SU-DHL-6 (cell line): Measurements from ENCODE around the gene AMACR.

Experiments
- H2AFZ ChIP-seq: fragments of 200-600 bp; sonication (generic); 2 replicates; pipeline ENCODE4 v1.6.1; 2014; ENCODE audit warnings: low read depth, mild to moderate bottlenecking, moderate library complexity, mixed read lengths, antibody characterized with exemption, low read length; ENCODE audit not compliant: severe bottlenecking
- H3F3A ChIP-seq: fragments of 200-600 bp; shearing (Covaris generic); 2 replicates; pipeline ENCODE4 v1.6.0; 2016; ENCODE audit warnings: antibody characterized with exemption, mild to moderate bottlenecking; ENCODE audit not compliant: insufficient read depth
- H3K27ac ChIP-seq: fragments of 200-600 bp; sonication (generic); 2 replicates; pipeline ENCODE4 v1.5.1; 2016; ENCODE audit warnings: low read depth, mild to moderate bottlenecking, low read length, moderate library complexity, mixed read lengths
- H3K27me3 ChIP-seq: fragments of 200-600 bp; sonication (generic), shearing (Covaris generic); 2 replicates; pipeline ENCODE4 v1.6.0; 2014; ENCODE audit warnings: mild to moderate bottlenecking, low read length
- H3K36me3 ChIP-seq: fragments of 200-600 bp; sonication (generic); 2 replicates; pipeline ENCODE4 v1.6.1; 2014; ENCODE audit warnings: mild to moderate bottlenecking, low read length, mixed read lengths
- H3K4me2 ChIP-seq: fragments of 300-600, 200-600 bp; shearing (Covaris generic), sonication (generic); 2 replicates; pipeline ENCODE4 v1.6.0; 2014; ENCODE audit warnings: low read length, low read depth, mild to moderate bottlenecking; ENCODE audit not compliant: poor library complexity, severe bottlenecking
- H3K4me3 ChIP-seq: fragments of 200-600 bp; sonication (generic); 2 replicates; pipeline ENCODE4 v1.5.1; 2014; ENCODE audit warnings: antibody characterized with exemption, low read length, mild to moderate bottlenecking, mixed read lengths; ENCODE audit not compliant: insufficient read depth, poor library complexity, severe bottlenecking
- H3K79me2 ChIP-seq: fragments of 200-600 bp; sonication (generic); 2 replicates; pipeline ENCODE4 v1.6.1; 2014; ENCODE audit warnings: mild to moderate bottlenecking, low read length, moderate library complexity; ENCODE audit not compliant: insufficient read depth
- H3K9ac ChIP-seq: fragments of 200-600 bp; sonication (generic); 2 replicates; pipeline ENCODE4 v1.7.0; 2014; ENCODE audit warnings: mild to moderate bottlenecking, low read length
- H3K9me2 ChIP-seq: fragments of 200-600 bp; sonication (generic); replicated peaks from 2 replicates; pipeline ENCODE4 v1.6.1; 2014; ENCODE audit warnings: low read length; ENCODE audit not compliant: insufficient read depth
- H3K9me3 ChIP-seq: fragments of 200-600 bp; sonication (generic); 2 replicates; pipeline ENCODE4 v1.6.1; 2014; ENCODE audit warnings: low read length, mixed read lengths; ENCODE audit not compliant: insufficient read depth
- H4K20me1 ChIP-seq: fragments of 200-600 bp; sonication (generic); 2 replicates; pipeline ENCODE4 v1.6.1; 2014; ENCODE audit warnings: low read depth, mild to moderate bottlenecking, antibody characterized with exemption, low read length, moderate library complexity, mixed read lengths
- EZH2phosphoT487 ChIP-seq: fragments of 200-600 bp; sonication (generic), shearing (Covaris generic); conservative IDR thresholded peaks from 2 replicates; pipeline ENCODE4 v1.6.1; 2018; ENCODE audit warnings: mild to moderate bottlenecking, antibody characterized with exemption, low read length, moderate library complexity, mixed read lengths
- TF ChIP-seq, protein P1 (sequence below): fragments of 200-600 bp; sonication (generic); IDR thresholded peaks from one replicate; pipeline ENCODE4 v1.5.1; 2017; ENCODE audit warnings: antibody characterized with exemption, mild to moderate bottlenecking, low read length, moderate library complexity; ENCODE audit not compliant: insufficient read depth, poor library complexity, severe bottlenecking

The AMACR gene

DNA sequence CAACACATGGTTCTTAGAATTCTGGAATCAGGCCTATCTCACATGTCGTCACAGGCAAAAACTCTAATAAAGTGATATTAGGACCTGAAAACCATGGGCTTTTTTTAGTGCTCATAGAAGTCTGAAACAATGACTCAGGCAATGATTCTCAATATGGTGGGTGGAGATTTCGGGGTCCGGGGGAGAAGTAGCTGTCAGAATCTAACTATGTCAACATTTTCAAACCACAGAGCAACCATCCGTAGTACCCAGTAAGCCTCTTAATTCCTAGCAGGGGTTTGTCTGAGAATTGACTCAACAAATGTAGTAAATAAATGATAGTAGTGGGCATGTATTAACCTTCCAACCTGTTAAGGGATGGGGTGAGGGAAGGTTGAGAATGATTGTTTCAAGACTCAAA is 2.6 kb downstream of the AMACR start:
- H3K79me2 ChIP-seq: no peaks in the 10 kb centered on the region
- H3F3A ChIP-seq: peaks cover 11% of the 10 kb centered on the region; the same call in 1 of the 2 replicates
- no peak overlapping the region for H3K4me3 ChIP-seq
- no peaks in the 10 kb centered on the region for H4K20me1 ChIP-seq
- H3K9me3 ChIP-seq: no peaks in the 10 kb centered on the region
- H3K27me3 ChIP-seq: no peaks in the 10 kb centered on the region
- no peak overlapping the region for H3K9ac ChIP-seq
- no peaks in the 10 kb centered on the region for H3K9me2 ChIP-seq
- H3K27ac ChIP-seq: no peak overlapping the region
- no peaks in the 10 kb centered on the region for H3K36me3 ChIP-seq
- no peak overlapping the region for H2AFZ ChIP-seq
- H3K4me2 ChIP-seq: no peak overlapping the region
- TF ChIP-seq EZH2phosphoT487: no peak
- TF ChIP-seq, protein P1, sequence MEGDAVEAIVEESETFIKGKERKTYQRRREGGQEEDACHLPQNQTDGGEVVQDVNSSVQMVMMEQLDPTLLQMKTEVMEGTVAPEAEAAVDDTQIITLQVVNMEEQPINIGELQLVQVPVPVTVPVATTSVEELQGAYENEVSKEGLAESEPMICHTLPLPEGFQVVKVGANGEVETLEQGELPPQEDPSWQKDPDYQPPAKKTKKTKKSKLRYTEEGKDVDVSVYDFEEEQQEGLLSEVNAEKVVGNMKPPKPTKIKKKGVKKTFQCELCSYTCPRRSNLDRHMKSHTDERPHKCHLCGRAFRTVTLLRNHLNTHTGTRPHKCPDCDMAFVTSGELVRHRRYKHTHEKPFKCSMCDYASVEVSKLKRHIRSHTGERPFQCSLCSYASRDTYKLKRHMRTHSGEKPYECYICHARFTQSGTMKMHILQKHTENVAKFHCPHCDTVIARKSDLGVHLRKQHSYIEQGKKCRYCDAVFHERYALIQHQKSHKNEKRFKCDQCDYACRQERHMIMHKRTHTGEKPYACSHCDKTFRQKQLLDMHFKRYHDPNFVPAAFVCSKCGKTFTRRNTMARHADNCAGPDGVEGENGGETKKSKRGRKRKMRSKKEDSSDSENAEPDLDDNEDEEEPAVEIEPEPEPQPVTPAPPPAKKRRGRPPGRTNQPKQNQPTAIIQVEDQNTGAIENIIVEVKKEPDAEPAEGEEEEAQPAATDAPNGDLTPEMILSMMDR: no peak

DNA sequence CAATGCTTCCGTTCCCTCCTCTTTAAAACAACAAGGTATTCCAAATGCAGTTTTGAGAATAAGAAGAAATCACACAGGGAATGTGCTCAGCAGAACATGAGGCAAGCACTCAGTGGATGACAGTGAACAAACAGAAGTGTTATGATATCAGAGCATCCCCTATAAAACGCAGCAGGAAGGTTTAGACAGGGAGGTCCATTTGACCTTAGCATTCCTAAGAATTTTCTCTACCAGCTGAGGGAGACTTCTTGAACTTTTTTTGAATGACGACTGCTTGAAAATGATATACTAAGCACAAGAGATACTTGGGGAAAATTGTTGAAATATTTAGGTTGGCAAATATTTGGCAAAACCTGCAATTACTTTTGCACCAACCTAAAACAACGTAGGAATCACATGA is 3.9 kb downstream of the AMACR start:
- no peak for TF ChIP-seq EZH2phosphoT487
- TF ChIP-seq, protein P1: no peak
- Histone ChIP-seq H3K27ac (no peak overlapping the region), H3K4me2 (no peak overlapping the region), H2AFZ (no peak overlapping the region), H3F3A (peaks cover 4% of the 10 kb centered on the region; the same call in 1 of the 2 replicates), H3K36me3 (no peaks in the 10 kb centered on the region), H3K9me2 (no peaks in the 10 kb centered on the region), H3K4me3 (no peak overlapping the region), H4K20me1 (no peaks in the 10 kb centered on the region), H3K9me3 (no peaks in the 10 kb centered on the region), H3K27me3 (no peaks in the 10 kb centered on the region), H3K79me2 (no peaks in the 10 kb centered on the region), H3K9ac (no peak overlapping the region)

DNA sequence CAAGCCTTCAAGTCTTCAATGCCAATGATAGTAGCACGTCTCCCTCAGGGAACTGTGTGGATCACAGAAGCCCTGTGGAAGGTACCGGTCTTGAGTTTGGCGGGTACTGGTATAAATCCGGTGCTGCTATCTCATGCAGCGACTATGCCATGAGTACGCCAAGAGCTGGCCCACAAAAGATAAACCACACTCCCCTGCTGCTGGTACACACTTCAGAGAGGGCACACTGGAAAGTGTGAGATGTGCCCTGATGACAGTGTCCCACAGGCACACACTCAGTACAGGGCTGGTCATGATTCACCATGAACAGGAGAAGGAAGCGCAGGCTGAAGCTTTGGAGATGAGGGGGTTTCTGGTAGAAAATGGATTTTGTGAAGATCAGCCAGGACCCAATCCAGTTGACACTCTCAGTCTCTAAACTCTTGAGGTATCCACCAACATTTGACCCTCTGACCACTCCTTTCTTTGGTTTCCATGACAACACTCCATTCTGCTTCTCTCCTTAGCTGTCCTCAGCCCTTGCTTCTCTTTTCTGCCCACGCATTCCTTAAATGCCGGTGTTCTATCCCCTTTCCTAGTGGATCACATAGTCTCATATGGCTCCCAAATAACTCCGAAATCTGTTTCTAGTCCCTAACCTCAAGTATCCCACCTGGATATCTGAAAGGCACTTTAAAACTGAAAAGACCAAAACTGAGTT is 5.1 kb downstream of the AMACR start:
- H3K36me3 ChIP-seq: no peaks in the 10 kb centered on the region
- H4K20me1 ChIP-seq: no peaks in the 10 kb centered on the region
- H3F3A ChIP-seq: no peaks in the 10 kb centered on the region
- H3K4me3 ChIP-seq: no peak overlapping the region
- H2AFZ ChIP-seq: no peak overlapping the region
- no peak overlapping the region for H3K9ac ChIP-seq
- no peaks in the 10 kb centered on the region for H3K9me2 ChIP-seq
- no peaks in the 10 kb centered on the region for H3K27me3 ChIP-seq
- no peaks in the 10 kb centered on the region for H3K79me2 ChIP-seq
- H3K9me3 ChIP-seq: no peaks in the 10 kb centered on the region
- TF ChIP-seq, protein P1: no peak
- TF ChIP-seq EZH2phosphoT487: no peak
- H3K27ac ChIP-seq: no peak overlapping the region
- no peak overlapping the region for H3K4me2 ChIP-seq
